ENCODE results near the gene NAA60. TPM values are rescaled to one million over a fixed set of nuclear protein-coding genes. Genes with fewer than 3 reads are reported as not detected.

NAA60 gene
- total and polyA plus RNA-seq, 9 of the 15 experiments (the other 6 are each of a cell fraction or from before 2014, with no cell fraction given) = 2.1 to 49.4 (median 10.3) TPM

DNA sequence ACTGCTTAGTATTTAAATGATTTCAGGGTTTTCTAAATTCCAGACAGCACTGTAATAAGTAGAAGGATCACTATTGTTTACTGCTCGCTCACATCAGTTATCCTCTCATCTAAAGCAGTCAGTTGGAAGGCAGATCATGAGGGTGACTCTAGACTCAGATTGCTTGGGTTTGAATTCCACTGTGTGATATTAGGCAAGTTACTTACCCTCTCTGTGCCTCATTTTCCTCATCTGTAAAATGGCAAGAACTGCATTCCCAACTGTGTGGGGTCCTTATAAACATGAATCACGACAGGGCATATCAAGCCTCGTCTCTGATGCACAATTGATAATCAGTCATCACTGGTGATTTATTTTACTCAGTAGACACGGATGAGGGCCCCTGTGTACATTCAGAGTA, 72.4 kb downstream of the NAA60 start (continued):
- TF ChIP-seq EWSR1 (IDR thresholded peaks at IDR 0.05; ENCODE audit: borderline replicate concordance, low read depth, partially characterized antibody) = no peak
- no peak for TF ChIP-seq RFX1 (IDR thresholded peaks at IDR 0.05)
- TF ChIP-seq GABPB1 (CRISPR knock-in tag; IDR thresholded peaks at IDR 0.05) = no peak
- TF ChIP-seq, protein P1, sequence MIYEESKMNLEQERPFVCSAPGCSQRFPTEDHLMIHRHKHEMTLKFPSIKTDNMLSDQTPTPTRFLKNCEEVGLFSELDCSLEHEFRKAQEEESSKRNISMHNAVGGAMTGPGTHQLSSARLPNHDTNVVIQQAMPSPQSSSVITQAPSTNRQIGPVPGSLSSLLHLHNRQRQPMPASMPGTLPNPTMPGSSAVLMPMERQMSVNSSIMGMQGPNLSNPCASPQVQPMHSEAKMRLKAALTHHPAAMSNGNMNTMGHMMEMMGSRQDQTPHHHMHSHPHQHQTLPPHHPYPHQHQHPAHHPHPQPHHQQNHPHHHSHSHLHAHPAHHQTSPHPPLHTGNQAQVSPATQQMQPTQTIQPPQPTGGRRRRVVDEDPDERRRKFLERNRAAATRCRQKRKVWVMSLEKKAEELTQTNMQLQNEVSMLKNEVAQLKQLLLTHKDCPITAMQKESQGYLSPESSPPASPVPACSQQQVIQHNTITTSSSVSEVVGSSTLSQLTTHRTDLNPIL (CRISPR knock-in tag; IDR thresholded peaks at IDR 0.05) = no peak
- TF ChIP-seq RBM22 (IDR thresholded peaks at IDR 0.05; ENCODE audit: low read depth, low read length, poor library complexity, severe bottlenecking) = no peak
- TF ChIP-seq, protein P2, sequence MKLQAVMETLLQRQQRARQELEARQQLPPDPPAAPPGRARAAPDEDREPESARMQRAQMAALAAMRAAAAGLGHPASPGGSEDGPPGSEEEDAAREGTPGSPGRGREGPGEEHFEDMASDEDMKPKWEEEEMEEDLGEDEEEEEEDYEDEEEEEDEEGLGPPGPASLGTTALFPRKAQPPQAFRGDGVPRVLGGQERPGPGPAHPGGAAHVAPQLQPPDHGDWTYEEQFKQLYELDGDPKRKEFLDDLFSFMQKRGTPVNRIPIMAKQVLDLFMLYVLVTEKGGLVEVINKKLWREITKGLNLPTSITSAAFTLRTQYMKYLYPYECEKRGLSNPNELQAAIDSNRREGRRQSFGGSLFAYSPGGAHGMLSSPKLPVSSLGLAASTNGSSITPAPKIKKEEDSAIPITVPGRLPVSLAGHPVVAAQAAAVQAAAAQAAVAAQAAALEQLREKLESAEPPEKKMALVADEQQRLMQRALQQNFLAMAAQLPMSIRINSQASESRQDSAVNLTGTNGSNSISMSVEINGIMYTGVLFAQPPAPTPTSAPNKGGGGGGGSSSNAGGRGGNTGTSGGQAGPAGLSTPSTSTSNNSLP (IDR thresholded peaks at IDR 0.05; ENCODE audit: borderline replicate concordance, low read depth, low read length) = no peak
- TF ChIP-seq CREM (IDR thresholded peaks at IDR 0.05; ENCODE audit: low read depth) = no peak
- TF ChIP-seq, protein P3, sequence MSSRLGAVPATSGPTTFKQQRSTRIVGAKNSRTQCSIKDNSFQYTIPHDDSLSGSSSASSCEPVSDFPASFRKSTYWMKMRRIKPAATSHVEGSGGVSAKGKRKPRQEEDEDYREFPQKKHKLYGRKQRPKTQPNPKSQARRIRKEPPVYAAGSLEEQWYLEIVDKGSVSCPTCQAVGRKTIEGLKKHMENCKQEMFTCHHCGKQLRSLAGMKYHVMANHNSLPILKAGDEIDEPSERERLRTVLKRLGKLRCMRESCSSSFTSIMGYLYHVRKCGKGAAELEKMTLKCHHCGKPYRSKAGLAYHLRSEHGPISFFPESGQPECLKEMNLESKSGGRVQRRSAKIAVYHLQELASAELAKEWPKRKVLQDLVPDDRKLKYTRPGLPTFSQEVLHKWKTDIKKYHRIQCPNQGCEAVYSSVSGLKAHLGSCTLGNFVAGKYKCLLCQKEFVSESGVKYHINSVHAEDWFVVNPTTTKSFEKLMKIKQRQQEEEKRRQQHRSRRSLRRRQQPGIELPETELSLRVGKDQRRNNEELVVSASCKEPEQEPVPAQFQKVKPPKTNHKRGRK (tag; IDR thresholded peaks at IDR 0.05) = no peak
- no peak for TF ChIP-seq U2AF1 (optimal IDR thresholded peaks at IDR 0.05; ENCODE audit: low read depth, low read length)
- TF ChIP-seq, protein P4, sequence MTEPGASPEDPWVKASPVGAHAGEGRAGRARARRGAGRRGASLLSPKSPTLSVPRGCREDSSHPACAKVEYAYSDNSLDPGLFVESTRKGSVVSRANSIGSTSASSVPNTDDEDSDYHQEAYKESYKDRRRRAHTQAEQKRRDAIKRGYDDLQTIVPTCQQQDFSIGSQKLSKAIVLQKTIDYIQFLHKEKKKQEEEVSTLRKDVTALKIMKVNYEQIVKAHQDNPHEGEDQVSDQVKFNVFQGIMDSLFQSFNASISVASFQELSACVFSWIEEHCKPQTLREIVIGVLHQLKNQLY (CRISPR knock-in tag; conservative IDR thresholded peaks at IDR 0.05) = no peak
- no peak for TF ChIP-seq ZNF431 (CRISPR knock-in tag; IDR thresholded peaks at IDR 0.05)
- TF ChIP-seq KLF10 (CRISPR knock-in tag; IDR thresholded peaks at IDR 0.05) = no peak
- TF ChIP-seq ZNF311 (CRISPR knock-in tag; IDR thresholded peaks at IDR 0.05) = no peak
- TF ChIP-seq WHSC1 (IDR thresholded peaks at IDR 0.05; ENCODE audit: low read length) = no peak
- TF ChIP-seq NFYB (IDR thresholded peaks at IDR 0.05; ENCODE audit: extremely low read depth, insufficient read length) = no peak
- TF ChIP-seq GATA2 (CRISPR knock-in tag; IDR thresholded peaks at IDR 0.05) = no peak
